WTC11 (cell line): ENCODE measurements around the gene MRTFA. TPM values are rescaled to one million over a fixed set of nuclear protein-coding genes. Genes with fewer than 3 reads are reported as not detected.

Source experiments
- ATAC-seq: fragments of 200-7000 bp; cut with Tn5 transposase; 2 replicates; pipeline ENCODE4 v1.10.0; 2021; ENCODE audit warnings: mild to moderate bottlenecking, moderate library complexity
- CTCF ChIA-PET: fragments of 300-600 bp; sonication (Branson Sonifier 250); formaldehyde crosslinking; loops from one replicate; lab custom pipeline; 2021; ENCODE audit warnings: antibody characterized with exemption; lab: Charles Lee
- POLR2A ChIA-PET: fragments of 350-600 bp; sonication (Branson Sonifier 250); formaldehyde crosslinking; loops from one replicate; lab custom pipeline; 2021; ENCODE audit warnings: antibody characterized with exemption; lab: Charles Lee
- DNase-seq: peaks from one replicate; pipeline ENCODE4 v3.0.0; 2021; ENCODE audit warnings: low spot score
- H3K27ac Mint-ChIP-seq: 2 replicates; pipeline ENCODE4 v1.8.0; 2021; ENCODE audit warnings: mixed read lengths
- H3K27me3 Mint-ChIP-seq: 2 replicates; pipeline ENCODE4 v1.8.0; 2021; ENCODE audit warnings: low read depth, mild to moderate bottlenecking, moderate library complexity, mixed read lengths
- H3K36me3 Mint-ChIP-seq: 2 replicates; pipeline ENCODE4 v1.8.0; 2021; ENCODE audit warnings: mixed read lengths
- H3K4me1 Mint-ChIP-seq: 2 replicates; pipeline ENCODE4 v1.8.0; 2022; ENCODE audit warnings: mixed read lengths
- H3K4me3 Mint-ChIP-seq: 2 replicates; pipeline ENCODE4 v1.8.0; 2021; ENCODE audit warnings: mild to moderate bottlenecking, moderate library complexity, mixed read lengths
- H3K9me3 Mint-ChIP-seq: 2 replicates; pipeline ENCODE4 v1.8.0; 2021; ENCODE audit warnings: mixed read lengths
- ATF1 ChIP-seq: sonication (generic); formaldehyde crosslinking; IDR thresholded peaks from 2 replicates; pipeline ENCODE4 v1.8.1; 2023; ENCODE audit warnings: mild to moderate bottlenecking, moderate library complexity, missing genetic modification reagents
- ATF3 ChIP-seq: sonication (generic); formaldehyde crosslinking; conservative IDR thresholded peaks from 2 replicates; pipeline ENCODE4 v1.8.1; 2022; ENCODE audit warnings: mild to moderate bottlenecking, missing genetic modification reagents
- CDX4 ChIP-seq: fragments of 250-450 bp; sonication (Bioruptor Pico); IDR thresholded peaks from 2 replicates; pipeline ENCODE4 v1.9.0; 2021; ENCODE audit warnings: moderate library complexity, mild to moderate bottlenecking, inconsistent platforms, borderline replicate concordance
- E2F5 ChIP-seq: sonication (generic); formaldehyde crosslinking; IDR thresholded peaks from 2 replicates; pipeline ENCODE4 v1.8.1; 2022; ENCODE audit warnings: mild to moderate bottlenecking, moderate library complexity, missing genetic modification reagents
- FOXP1 ChIP-seq: sonication (generic); formaldehyde crosslinking; IDR thresholded peaks from 2 replicates; pipeline ENCODE4 v1.8.0; 2022; ENCODE audit warnings: missing genetic modification reagents, mild to moderate bottlenecking, moderate library complexity, borderline replicate concordance
- GABPB1 ChIP-seq: sonication (generic); formaldehyde crosslinking; IDR thresholded peaks from 2 replicates; pipeline ENCODE4 v1.8.1; 2023; ENCODE audit warnings: mild to moderate bottlenecking, missing genetic modification reagents
- HMGA2 ChIP-seq: fragments of 250-450 bp; sonication (Bioruptor Pico); IDR thresholded peaks from 2 replicates; pipeline ENCODE4 v1.4.0; 2021; ENCODE audit warnings: mild to moderate bottlenecking, moderate library complexity
- HMGXB4 ChIP-seq: sonication (generic); formaldehyde crosslinking; IDR thresholded peaks from 2 replicates; pipeline ENCODE4 v1.8.1; 2023; ENCODE audit warnings: mild to moderate bottlenecking, moderate library complexity, missing genetic modification reagents
- MAX ChIP-seq: sonication (generic); formaldehyde crosslinking; IDR thresholded peaks from 2 replicates; pipeline ENCODE4 v1.8.0; 2022; ENCODE audit warnings: mild to moderate bottlenecking, missing genetic modification reagents
- MLX ChIP-seq: sonication (generic); formaldehyde crosslinking; IDR thresholded peaks from 2 replicates; pipeline ENCODE4 v1.8.1; 2023; ENCODE audit warnings: mild to moderate bottlenecking, missing genetic modification reagents, moderate library complexity
- NR3C1 ChIP-seq: sonication (generic); formaldehyde crosslinking; conservative IDR thresholded peaks from 2 replicates; pipeline ENCODE4 v1.8.1; 2023; ENCODE audit warnings: low read depth, mild to moderate bottlenecking, missing genetic modification reagents
- PRDM15 ChIP-seq: sonication (generic); formaldehyde crosslinking; IDR thresholded peaks from 2 replicates; pipeline ENCODE4 v1.8.0; 2022; ENCODE audit warnings: missing genetic modification reagents
- TCF7 ChIP-seq: sonication (generic); formaldehyde crosslinking; IDR thresholded peaks from 2 replicates; pipeline ENCODE4 v1.8.0; 2022; ENCODE audit warnings: mild to moderate bottlenecking, low read depth, missing genetic modification reagents, moderate library complexity
- TP53 ChIP-seq: sonication (generic); formaldehyde crosslinking; IDR thresholded peaks from 2 replicates; pipeline ENCODE4 v1.8.1; 2023; ENCODE audit warnings: mild to moderate bottlenecking, missing genetic modification reagents
- ZNF219 ChIP-seq: sonication (generic); formaldehyde crosslinking; IDR thresholded peaks from 2 replicates; pipeline ENCODE4 v1.8.0; 2023; ENCODE audit warnings: missing genetic modification reagents, mild to moderate bottlenecking, borderline replicate concordance
- ZNF263 ChIP-seq: sonication (generic); formaldehyde crosslinking; IDR thresholded peaks from 2 replicates; pipeline ENCODE4 v1.8.1; 2022; ENCODE audit warnings: low read depth, mild to moderate bottlenecking, moderate library complexity, missing genetic modification reagents
- ZNF423 ChIP-seq: fragments of 250-450 bp; sonication (Bioruptor Pico); IDR thresholded peaks from 2 replicates; pipeline ENCODE4 v2.1.2; 2022; ENCODE audit warnings: mild to moderate bottlenecking, moderate library complexity
- total RNA-seq: library from RNA; stranded (reverse); gene quantifications from 3 replicates; pipeline ENCODE4 v1.2.3, GENCODE V29; 2021

The MRTFA gene
- total RNA-seq, 1 experiment from 2014 or later = 48.4 TPM

GRCh38 chr22:40482886-40483285, 153.6 kb downstream of the MRTFA start:
- CTCF ChIA-PET = no interaction called here
- no peaks in the 10 kb centered on the region for H3K36me3 Mint-ChIP-seq
- ATAC-seq (no peak), DNase-seq (no peak)
- TF ChIP-seq HMGA2 (CRISPR knock-in tag) (no peak), HMGXB4 (no peak), ATF1 (no peak), CDX4 (CRISPR knock-in tag) (no peak), ZNF263 (no peak), E2F5 (CRISPR knock-in tag) (no peak), ZNF219 (CRISPR knock-in tag) (no peak), ATF3 (CRISPR knock-in tag) (no peak), TP53 (CRISPR knock-in tag) (no peak), TCF7 (no peak), FOXP1 (no peak), NR3C1 (CRISPR knock-in tag) (no peak), PRDM15 (CRISPR knock-in tag) (no peak), ZNF423 (CRISPR knock-in tag) (no peak), MAX (CRISPR knock-in tag) (no peak)
- H3K4me3 Mint-ChIP-seq = no peak overlapping the region
- no peaks in the 10 kb centered on the region; the same call in 1 of the 2 replicates for H3K9me3 Mint-ChIP-seq
- H3K27me3 Mint-ChIP-seq = no peaks in the 10 kb centered on the region
- H3K4me1 Mint-ChIP-seq = peaks cover 25% of the 10 kb centered on the region
- H3K27ac Mint-ChIP-seq = no peak overlapping the region
- POLR2A ChIA-PET = no interaction called here

- no peak for TF ChIP-seq MLX
- TF ChIP-seq GABPB1 (CRISPR knock-in tag) = no peak
- TF ChIP-seq, all 79 proteins: peak for 0
- CTCF ChIA-PET = interaction anchor here (1.3 kb wide), 1 partner anchor 45 kb away, joined by 3 read pairs; no protein-coding TSS in a partner anchor
- ATAC-seq (no peak), DNase-seq (no peak)
- POLR2A ChIA-PET = no interaction called here
- H3K27me3 Mint-ChIP-seq = no peaks in the 10 kb centered on the region
- no peaks in the 10 kb centered on the region for H3K36me3 Mint-ChIP-seq
- H3K9me3 Mint-ChIP-seq = no peaks in the 10 kb centered on the region; the same call in 1 of the 2 replicates
- peaks cover 30% of the 10 kb centered on the region for H3K4me1 Mint-ChIP-seq
- peak overlapping the region; percentile 41; the same call in 1 of the 2 replicates for H3K27ac Mint-ChIP-seq
- no peak overlapping the region for H3K4me3 Mint-ChIP-seq
Observed at GRCh38 chr22:40482391-40482790, 154.1 kb downstream of the MRTFA start.
